DMS 273 (cell line): ENCODE results near the gene FNDC1.
"Not testable (repeated sequence)": the region's sequence is repeated elsewhere in the genome, so short reads cannot be mapped to it uniquely, and the experiment has no call there.

Source experiments
- DNase-seq: peaks from one replicate; lab custom pipeline; 2025; ENCODE audit not compliant: unreplicated experiment; lab: John Stamatoyannopoulos, UW

FNDC1 gene

GRCh38 chr6:159252955-159253508 lies 83.8 kb downstream of the FNDC1 start:
- peak; percentile 85 for DNase-seq

GRCh38 chr6:159254186-159254585 lies 85.0 kb downstream of the FNDC1 start:
- no peak for DNase-seq

GRCh38 chr6:159255434-159255951 lies 86.3 kb downstream of the FNDC1 start:
- no peak for DNase-seq

- DNase-seq, result no peak
These were observed 86.9 kb downstream of the FNDC1 start for GRCh38 chr6:159256128-159256527.

GRCh38 chr6:159257846-159258245 lies 88.6 kb downstream of the FNDC1 start:
- DNase-seq, result no peak

- DNase-seq, result no peak
These were observed 90.4 kb downstream of the FNDC1 start for GRCh38 chr6:159259441-159260125.

GRCh38 chr6:159260208-159260607 lies 91.0 kb downstream of the FNDC1 start:
- DNase-seq, result no peak

GRCh38 chr6:159261995-159262394 lies 92.8 kb downstream of the FNDC1 start:
- no peak for DNase-seq

- no peak for DNase-seq
These were observed 93.4 kb downstream of the FNDC1 start for GRCh38 chr6:159262586-159262985.

- DNase-seq, result peak; percentile 36
These were observed 98.0 kb downstream of the FNDC1 start for GRCh38 chr6:159267165-159267564.

GRCh38 chr6:159268511-159268910 lies 99.3 kb downstream of the FNDC1 start:
- no peak for DNase-seq

GRCh38 chr6:159271257-159271656 lies 102.1 kb downstream of the FNDC1 start:
- DNase-seq, result no peak

- no peak for DNase-seq
These were observed 109.4 kb downstream of the FNDC1 start for GRCh38 chr6:159278626-159279025.

GRCh38 chr6:159279790-159280277 lies 110.6 kb downstream of the FNDC1 start:
- peak; percentile 36 for DNase-seq

- no peak for DNase-seq
These were observed 113.2 kb downstream of the FNDC1 start for GRCh38 chr6:159282421-159282820.

- DNase-seq, result not testable (repeated sequence)
These were observed 115.5 kb downstream of the FNDC1 start for GRCh38 chr6:159284661-159285060.

- DNase-seq, result no peak
These were observed 129.6 kb downstream of the FNDC1 start for GRCh38 chr6:159298840-159299239.

- DNase-seq, result no peak
These were observed 130.4 kb downstream of the FNDC1 start for GRCh38 chr6:159299566-159299965.

GRCh38 chr6:159301277-159301676 lies 132.1 kb downstream of the FNDC1 start:
- DNase-seq, result no peak

GRCh38 chr6:159301810-159302593 lies 132.8 kb downstream of the FNDC1 start:
- no peak for DNase-seq

GRCh38 chr6:159302594-159302992 lies 133.4 kb downstream of the FNDC1 start:
- DNase-seq, result no peak

GRCh38 chr6:159303159-159303558 lies 134.0 kb downstream of the FNDC1 start:
- no peak for DNase-seq
